Keratinocyte (primary cell): ENCODE results near the gene TOX3.

Source experiments
- EZH2 ChIP-seq: IDR thresholded peaks from one replicate; pipeline ENCODE4 v1.6.1; 2012; ENCODE audit warnings: inconsistent platforms, mild to moderate bottlenecking, low read length, moderate library complexity
- TF ChIP-seq, protein P1 (sequence below), 3 experiments: IDR thresholded peaks in 1 of 3; conservative IDR thresholded peaks in 1 of 3; optimal IDR thresholded peaks in 1 of 3; 2 replicates in 2 of 3; 3 replicates in 1 of 3; pipeline versions ENCODE3 to v1.5.1; 2011; ENCODE audit warnings: low read length in 3 of 3, mild to moderate bottlenecking in 3 of 3, moderate library complexity in 2 of 3, control low read depth in 1 of 3, inconsistent platforms in 1 of 3; ENCODE audit not compliant: insufficient read depth in 2 of 3; ENCODE audit errors: extremely low read depth in 1 of 3

DNA sequence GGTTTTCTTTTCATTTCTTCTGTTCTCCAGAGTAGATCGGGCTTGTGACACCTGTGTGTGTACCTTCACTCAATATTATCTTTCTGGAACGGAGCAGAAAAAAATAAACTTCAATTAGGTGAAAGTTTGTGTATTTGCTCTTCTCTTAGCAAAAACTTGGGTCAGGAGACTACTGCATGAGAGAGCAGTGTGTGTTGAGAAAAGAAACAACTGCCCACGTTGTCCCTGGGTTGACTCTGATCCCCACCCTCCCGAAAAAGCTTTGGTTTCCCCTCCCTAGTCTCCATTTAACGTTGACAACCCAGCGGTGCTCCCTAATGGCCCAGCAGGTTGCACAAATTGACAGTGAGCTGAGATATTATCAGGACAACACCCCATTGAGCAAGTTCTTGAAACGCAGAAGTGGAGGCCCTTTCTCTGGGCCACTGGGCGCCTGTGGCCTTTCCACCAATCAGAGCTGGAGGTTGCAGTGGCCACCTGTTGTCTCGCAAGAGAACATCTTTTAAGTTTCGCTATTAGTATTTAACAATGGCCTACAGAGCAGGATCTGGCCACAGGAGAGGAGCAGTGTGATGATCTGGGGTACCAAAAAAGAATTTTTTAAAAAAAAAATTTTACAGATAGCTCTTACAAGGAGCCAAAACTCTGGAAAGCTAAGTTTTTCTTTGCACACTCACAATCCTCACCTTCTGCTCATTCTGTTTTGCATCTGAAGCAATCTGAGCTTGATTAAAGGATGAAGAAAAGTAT, 1.5 kb upstream of the TOX3 start:
- TF ChIP-seq, protein P1, sequence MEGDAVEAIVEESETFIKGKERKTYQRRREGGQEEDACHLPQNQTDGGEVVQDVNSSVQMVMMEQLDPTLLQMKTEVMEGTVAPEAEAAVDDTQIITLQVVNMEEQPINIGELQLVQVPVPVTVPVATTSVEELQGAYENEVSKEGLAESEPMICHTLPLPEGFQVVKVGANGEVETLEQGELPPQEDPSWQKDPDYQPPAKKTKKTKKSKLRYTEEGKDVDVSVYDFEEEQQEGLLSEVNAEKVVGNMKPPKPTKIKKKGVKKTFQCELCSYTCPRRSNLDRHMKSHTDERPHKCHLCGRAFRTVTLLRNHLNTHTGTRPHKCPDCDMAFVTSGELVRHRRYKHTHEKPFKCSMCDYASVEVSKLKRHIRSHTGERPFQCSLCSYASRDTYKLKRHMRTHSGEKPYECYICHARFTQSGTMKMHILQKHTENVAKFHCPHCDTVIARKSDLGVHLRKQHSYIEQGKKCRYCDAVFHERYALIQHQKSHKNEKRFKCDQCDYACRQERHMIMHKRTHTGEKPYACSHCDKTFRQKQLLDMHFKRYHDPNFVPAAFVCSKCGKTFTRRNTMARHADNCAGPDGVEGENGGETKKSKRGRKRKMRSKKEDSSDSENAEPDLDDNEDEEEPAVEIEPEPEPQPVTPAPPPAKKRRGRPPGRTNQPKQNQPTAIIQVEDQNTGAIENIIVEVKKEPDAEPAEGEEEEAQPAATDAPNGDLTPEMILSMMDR (optimal IDR thresholded peaks at IDR 0.05 in 1 of 3, IDR thresholded peaks at IDR 0.05 in 1 of 3, conservative IDR thresholded peaks at IDR 0.05 in 1 of 3; ENCODE audit: extremely low read depth in 1 of 3, insufficient read depth in 2 of 3, low read length in 3 of 3), result no peak
- no peak for TF ChIP-seq EZH2
